ENCODE results near the gene SATB2. TPM values are rescaled to one million over a fixed set of nuclear protein-coding genes. Genes with fewer than 3 reads are reported as not detected.

The SATB2 gene
- total RNA-seq, 1 donor from 2014 or later = 20.8 TPM

DNA sequence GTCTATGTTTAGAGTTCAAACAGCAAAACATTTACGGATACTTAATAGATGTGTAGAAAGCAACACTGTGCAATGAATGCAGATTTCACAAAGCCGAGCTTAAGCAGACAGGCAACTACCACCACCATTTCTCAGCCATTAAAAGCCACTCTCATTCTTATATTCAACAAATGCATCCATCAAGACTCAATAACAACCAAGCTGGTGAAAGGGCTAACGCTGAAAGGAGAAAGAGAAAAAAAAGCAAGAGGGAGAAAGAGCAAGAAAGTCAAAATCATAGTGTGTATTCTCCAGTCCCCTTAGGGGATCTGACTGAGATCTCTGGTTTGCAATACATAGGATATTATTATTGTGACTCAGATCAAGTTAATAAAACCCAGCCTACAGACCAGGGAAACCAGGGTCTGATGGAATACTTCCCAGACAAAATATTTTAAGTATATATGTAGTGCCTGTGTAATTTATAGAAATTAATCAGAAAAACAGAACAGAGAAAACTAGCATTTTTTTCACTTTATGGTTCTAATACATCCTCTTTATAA lies 14.1 kb downstream of the SATB2 start:
- H3K9me3 Mint-ChIP-seq (ENCODE audit: unreplicated experiment) = no peaks in the 10 kb centered on the region
- TF ChIP-seq, protein P1, sequence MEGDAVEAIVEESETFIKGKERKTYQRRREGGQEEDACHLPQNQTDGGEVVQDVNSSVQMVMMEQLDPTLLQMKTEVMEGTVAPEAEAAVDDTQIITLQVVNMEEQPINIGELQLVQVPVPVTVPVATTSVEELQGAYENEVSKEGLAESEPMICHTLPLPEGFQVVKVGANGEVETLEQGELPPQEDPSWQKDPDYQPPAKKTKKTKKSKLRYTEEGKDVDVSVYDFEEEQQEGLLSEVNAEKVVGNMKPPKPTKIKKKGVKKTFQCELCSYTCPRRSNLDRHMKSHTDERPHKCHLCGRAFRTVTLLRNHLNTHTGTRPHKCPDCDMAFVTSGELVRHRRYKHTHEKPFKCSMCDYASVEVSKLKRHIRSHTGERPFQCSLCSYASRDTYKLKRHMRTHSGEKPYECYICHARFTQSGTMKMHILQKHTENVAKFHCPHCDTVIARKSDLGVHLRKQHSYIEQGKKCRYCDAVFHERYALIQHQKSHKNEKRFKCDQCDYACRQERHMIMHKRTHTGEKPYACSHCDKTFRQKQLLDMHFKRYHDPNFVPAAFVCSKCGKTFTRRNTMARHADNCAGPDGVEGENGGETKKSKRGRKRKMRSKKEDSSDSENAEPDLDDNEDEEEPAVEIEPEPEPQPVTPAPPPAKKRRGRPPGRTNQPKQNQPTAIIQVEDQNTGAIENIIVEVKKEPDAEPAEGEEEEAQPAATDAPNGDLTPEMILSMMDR (IDR thresholded peaks at IDR 0.05; ENCODE audit: partially characterized antibody, unreplicated experiment) = no peak
- no peaks in the 10 kb centered on the region for H3K36me3 Mint-ChIP-seq (ENCODE audit: unreplicated experiment)
- H3K4me3 Mint-ChIP-seq (ENCODE audit: unreplicated experiment) = no peak overlapping the region
- DNase-seq = no peak
- H3K27me3 Mint-ChIP-seq (ENCODE audit: unreplicated experiment) = no peaks in the 10 kb centered on the region
- peaks cover 3% of the 10 kb centered on the region for H3K4me1 Mint-ChIP-seq (ENCODE audit: low read depth, unreplicated experiment)
- H3K27ac Mint-ChIP-seq (ENCODE audit: unreplicated experiment) = no peak overlapping the region

DNA sequence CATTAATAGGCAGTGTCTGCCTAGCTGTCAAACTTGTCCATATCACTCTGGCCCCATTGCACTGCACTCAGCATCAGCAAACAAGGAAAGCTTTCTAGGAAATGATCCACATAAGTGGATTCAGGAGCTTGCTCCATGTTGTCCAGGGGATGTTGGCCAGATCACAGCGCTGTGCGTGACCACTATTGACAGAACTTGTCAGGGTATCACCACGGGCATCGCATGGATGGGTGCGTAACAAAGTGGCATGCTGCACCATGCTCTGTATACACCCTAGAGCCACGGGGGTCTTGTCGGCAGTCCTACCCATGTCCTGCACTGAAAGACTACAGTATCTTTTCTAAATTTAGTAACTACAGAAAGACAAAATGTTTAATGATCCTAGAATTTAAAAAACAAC lies 15.6 kb downstream of the SATB2 start:
- H3K4me3 Mint-ChIP-seq (ENCODE audit: unreplicated experiment) = no peak overlapping the region
- H3K4me1 Mint-ChIP-seq (ENCODE audit: low read depth, unreplicated experiment) = peaks cover 5% of the 10 kb centered on the region
- no peaks in the 10 kb centered on the region for H3K36me3 Mint-ChIP-seq (ENCODE audit: unreplicated experiment)
- H3K27ac Mint-ChIP-seq (ENCODE audit: unreplicated experiment) = no peak overlapping the region
- DNase-seq = no peak
- peaks cover 2% of the 10 kb centered on the region for H3K9me3 Mint-ChIP-seq (ENCODE audit: unreplicated experiment)
- no peaks in the 10 kb centered on the region for H3K27me3 Mint-ChIP-seq (ENCODE audit: unreplicated experiment)
- TF ChIP-seq, protein P1 (IDR thresholded peaks at IDR 0.05; ENCODE audit: partially characterized antibody, unreplicated experiment) = no peak

DNA sequence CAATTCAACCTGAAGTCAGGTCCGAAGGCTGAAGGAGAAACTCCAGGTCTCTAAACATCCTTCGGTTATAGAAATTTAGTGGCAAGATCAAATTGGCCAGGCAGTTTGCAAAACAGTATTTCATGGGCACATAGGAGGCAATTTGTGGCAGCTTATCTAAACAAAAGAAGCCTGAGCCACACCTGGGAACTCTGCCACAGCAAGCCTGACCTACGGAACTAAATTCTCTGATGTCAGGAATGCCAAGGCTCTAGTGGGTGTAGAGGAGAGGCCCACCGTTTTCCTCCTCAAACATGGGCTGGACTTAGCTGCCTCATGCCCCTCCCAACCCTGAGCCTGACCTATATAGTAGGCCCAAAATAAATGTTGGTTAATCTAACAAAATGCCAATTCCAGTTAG lies 16.0 kb downstream of the SATB2 start:
- H3K27me3 Mint-ChIP-seq (ENCODE audit: unreplicated experiment) = no peaks in the 10 kb centered on the region
- peaks cover 2% of the 10 kb centered on the region for H3K9me3 Mint-ChIP-seq (ENCODE audit: unreplicated experiment)
- DNase-seq = no peak
- H3K4me1 Mint-ChIP-seq (ENCODE audit: low read depth, unreplicated experiment) = peaks cover 5% of the 10 kb centered on the region
- TF ChIP-seq, protein P1 (IDR thresholded peaks at IDR 0.05; ENCODE audit: partially characterized antibody, unreplicated experiment) = no peak
- no peak overlapping the region for H3K4me3 Mint-ChIP-seq (ENCODE audit: unreplicated experiment)
- H3K36me3 Mint-ChIP-seq (ENCODE audit: unreplicated experiment) = no peaks in the 10 kb centered on the region
- H3K27ac Mint-ChIP-seq (ENCODE audit: unreplicated experiment) = no peak overlapping the region

DNA sequence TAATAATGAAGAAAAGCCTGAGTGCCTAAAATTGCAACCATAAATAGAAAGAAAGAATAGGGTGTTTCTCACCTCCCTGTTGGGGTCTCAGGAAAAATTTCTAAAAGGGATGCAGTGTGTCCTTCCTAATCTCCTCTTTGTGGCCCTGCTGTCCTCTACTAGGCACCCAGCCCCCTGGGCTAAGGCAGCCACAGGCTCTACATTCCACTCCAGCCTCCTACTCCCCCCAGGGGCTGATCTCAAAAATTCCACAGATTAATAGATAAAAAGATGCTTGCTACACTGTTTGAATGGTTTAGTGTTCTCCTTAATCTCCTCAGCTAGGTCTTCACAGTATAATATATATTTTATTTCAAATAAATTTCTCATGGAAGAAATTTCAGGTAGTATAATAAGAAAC lies 17.6 kb downstream of the SATB2 start:
- Mint-ChIP-seq H3K4me3 (ENCODE audit: unreplicated experiment) (no peak overlapping the region), H3K36me3 (ENCODE audit: unreplicated experiment) (no peaks in the 10 kb centered on the region), H3K27me3 (ENCODE audit: unreplicated experiment) (peaks cover 1% of the 10 kb centered on the region), H3K27ac (ENCODE audit: unreplicated experiment) (no peak overlapping the region), H3K4me1 (ENCODE audit: low read depth, unreplicated experiment) (peaks cover 9% of the 10 kb centered on the region), H3K9me3 (ENCODE audit: unreplicated experiment) (peaks cover 2% of the 10 kb centered on the region)
- no peak for DNase-seq
- TF ChIP-seq, protein P1 (IDR thresholded peaks at IDR 0.05; ENCODE audit: partially characterized antibody, unreplicated experiment) = no peak

DNA sequence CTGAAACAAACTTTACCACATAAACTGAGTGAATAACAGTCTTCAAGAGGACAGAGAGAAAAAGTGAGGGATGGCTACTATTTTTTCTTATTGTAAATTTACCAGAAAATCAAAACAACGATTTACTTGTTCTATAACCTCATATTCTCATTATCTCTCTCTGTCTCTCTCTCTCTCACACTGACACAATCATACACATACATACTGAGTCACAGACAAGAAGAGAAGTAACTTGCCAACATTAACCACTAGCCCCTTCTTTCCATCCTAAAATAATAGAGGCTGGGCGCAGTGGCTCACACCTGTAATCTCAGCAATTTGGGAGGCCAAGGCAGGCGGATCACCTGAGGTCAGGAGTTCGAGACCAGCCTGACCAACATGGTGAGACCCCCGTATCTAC lies 18.2 kb downstream of the SATB2 start:
- Mint-ChIP-seq H3K27me3 (ENCODE audit: unreplicated experiment) (peaks cover 1% of the 10 kb centered on the region), H3K27ac (ENCODE audit: unreplicated experiment) (no peak overlapping the region), H3K4me1 (ENCODE audit: low read depth, unreplicated experiment) (peaks cover 9% of the 10 kb centered on the region), H3K36me3 (ENCODE audit: unreplicated experiment) (no peaks in the 10 kb centered on the region), H3K9me3 (ENCODE audit: unreplicated experiment) (peaks cover 2% of the 10 kb centered on the region), H3K4me3 (ENCODE audit: unreplicated experiment) (no peak overlapping the region)
- DNase-seq = no peak
- TF ChIP-seq, protein P1 (IDR thresholded peaks at IDR 0.05; ENCODE audit: partially characterized antibody, unreplicated experiment) = no peak
